HCT116 (cell line): Measurements from ENCODE around the gene SDK1.

Source experiments
- CTCF ChIP-seq, 3 experiments: fragments of 200-600 bp in 1 of 3; sonication (generic) in 1 of 3; IDR thresholded peaks in 2 of 3; conservative IDR thresholded peaks in 1 of 3; 2 replicates each; pipeline ENCODE4 v1.5.1; 2012 to 2017; ENCODE audit warnings: low read depth in 2 of 3, low read length in 2 of 3, antibody characterized with exemption in 1 of 3, borderline replicate concordance in 1 of 3, control low read depth in 1 of 3, mild to moderate bottlenecking in 1 of 3, mixed read lengths in 1 of 3, mixed run types in 1 of 3, moderate library complexity in 1 of 3; ENCODE audit not compliant: insufficient read depth in 1 of 3
- EGR1 ChIP-seq: IDR thresholded peaks from 2 replicates; pipeline ENCODE4 v1.6.1; 2012; ENCODE audit warnings: low read depth
- EZH2 ChIP-seq: fragments of 200-600 bp; sonication (generic); IDR thresholded peaks from 2 replicates; pipeline ENCODE4 v1.6.1; 2017; ENCODE audit warnings: antibody characterized with exemption, mixed run types
- MAX ChIP-seq: IDR thresholded peaks from 2 replicates; pipeline ENCODE4 v1.6.1; 2012
- POLR2A ChIP-seq: IDR thresholded peaks from 2 replicates; pipeline ENCODE4 v1.7.0; 2011; ENCODE audit warnings: borderline replicate concordance; ENCODE audit not compliant: insufficient read depth, insufficient read length; ENCODE audit errors: extremely low read depth
- POLR2AphosphoS5 ChIP-seq: IDR thresholded peaks from 2 replicates; pipeline ENCODE4 v1.6.1; 2011; ENCODE audit warnings: mild to moderate bottlenecking, low read depth, low read length, moderate library complexity
- REST ChIP-seq: IDR thresholded peaks from 2 replicates; pipeline ENCODE4 v1.6.1; 2012; ENCODE audit warnings: low read depth
- SIN3A ChIP-seq: IDR thresholded peaks from 2 replicates; pipeline ENCODE4 v1.6.1; 2012; ENCODE audit warnings: low read depth
- SP1 ChIP-seq: IDR thresholded peaks from 2 replicates; pipeline ENCODE4 v1.6.1; 2012; ENCODE audit warnings: low read depth
- SRF ChIP-seq: IDR thresholded peaks from 2 replicates; pipeline ENCODE4 v1.6.1; 2012; ENCODE audit warnings: low read depth
- YY1 ChIP-seq: IDR thresholded peaks from 2 replicates; pipeline ENCODE4 v1.6.1; 2011; ENCODE audit warnings: low read length, low read depth, moderate library complexity, mild to moderate bottlenecking; ENCODE audit not compliant: insufficient replicate concordance; ENCODE audit errors: extremely low read depth
- ZNF274 ChIP-seq: fragments of 200-500 bp; sonication (Bioruptor generic); IDR thresholded peaks from 2 replicates; pipeline ENCODE4 v1.6.1; 2014; ENCODE audit warnings: mild to moderate bottlenecking, low read depth, low read length, inconsistent platforms

GRCh38 chr7:3739983-3740382 is 438.9 kb downstream of the SDK1 start:
- TF ChIP-seq SRF (no peak), CTCF (IDR thresholded peaks at IDR 0.05 in 2 of 3, conservative IDR thresholded peaks at IDR 0.05 in 1 of 3; ENCODE audit: borderline replicate concordance in 1 of 3, insufficient read depth in 1 of 3, low read depth in 2 of 3, low read length in 2 of 3) (no peak), ZNF274 (no peak), YY1 (no peak), POLR2A (no peak), POLR2AphosphoS5 (no peak), EZH2 (no peak), MAX (no peak), SIN3A (no peak), REST (no peak), SP1 (no peak), EGR1 (no peak)
